Vagina (tissue), 2 donors: ENCODE measurements around the gene LPCAT1. TPM values are rescaled to one million over a fixed set of nuclear protein-coding genes. Genes with fewer than 3 reads are reported as not detected.

ENCODE experiments used
- microRNA-seq: library from miRNA; unstranded; fragments of <30 nt; microRNA quantifications from one replicate; pipeline ENCODE4, GENCODE V29; 2017; ENCODE audit warnings: borderline number of aligned reads, borderline replicate concordance
- small RNA-seq: library from RNA; depleted of rRNA; stranded (forward); fragments of <200 nt; gene quantifications from one replicate; pipeline ENCODE3, GENCODE V24; 2016
- total RNA-seq: library from RNA; depleted of rRNA; stranded (reverse); fragments of >200 nt; gene quantifications from one replicate; pipeline ENCODE4 v1.2.3, GENCODE V29; 2016

Gene LPCAT1
- total RNA-seq, 1 donor from 2014 or later: 29.7 TPM

Small RNAs within 50 kb of the gene (microRNA-seq; reads per million reads assigned to microRNA genes)
- gene MIR6075: not detected

Small RNAs within 50 kb of the gene (small RNA-seq; reads per million reads assigned to genes)
- gene MIR6075: not detected

Other genes starting within 250 kb of the LPCAT1 start
- gene TERT, start 228.9 kb downstream of the LPCAT1 start, total RNA-seq: not detected
- 40.0 TPM for gene CLPTM1L, start 178.9 kb downstream of the LPCAT1 start, total RNA-seq
- gene SLC6A3, start 78.5 kb downstream of the LPCAT1 start, total RNA-seq: 0.49 TPM